CD4-positive, alpha-beta memory T cell (primary cell): ENCODE data around the gene CYB5R2. TPM values are rescaled to one million over a fixed set of nuclear protein-coding genes. Genes with fewer than 3 reads are reported as not detected.

Experiments
- CTCF ChIA-PET: fragments of 350-600 bp; sonication (Branson Sonifier 250); formaldehyde crosslinking; loops from one replicate; lab custom pipeline; 2021; ENCODE audit warnings: inconsistent platforms; ENCODE audit not compliant: partially characterized antibody; lab: Charles Lee
- POLR2A ChIA-PET: fragments of 350-600 bp; sonication (Branson Sonifier 250); formaldehyde crosslinking; loops from one replicate; lab custom pipeline; 2021; ENCODE audit not compliant: partially characterized antibody; lab: Charles Lee
- DNase-seq, 5 donors: peaks; one replicate each; pipeline versions ENCODE4 v3.0.0 to v3.0.0-alpha.2; 2020 to 2022; ENCODE audit warnings: mixed read lengths in 1 of 5
- H3K27ac ChIP-seq: one replicate; pipeline ENCODE4 v1.7.0; 2013; ENCODE audit warnings: low read depth, low read length
- H3K27me3 ChIP-seq: 2 replicates; pipeline ENCODE4 v1.7.0; 2013; ENCODE audit warnings: mild to moderate bottlenecking, low read length, moderate library complexity; ENCODE audit not compliant: insufficient read depth
- H3K36me3 ChIP-seq: 2 replicates; pipeline ENCODE4 v1.7.0; 2013; ENCODE audit warnings: mild to moderate bottlenecking, low read length, moderate library complexity; ENCODE audit not compliant: insufficient read depth
- H3K4me1 ChIP-seq: 2 replicates; pipeline ENCODE4 v1.7.0; 2013; ENCODE audit warnings: mild to moderate bottlenecking, low read length, moderate library complexity; ENCODE audit not compliant: insufficient read depth
- H3K4me3 ChIP-seq, 2 donors: one replicate each; pipeline ENCODE4 v1.7.0; 2013; ENCODE audit warnings: low read length in 2 of 2, mild to moderate bottlenecking in 1 of 2
- H3K9me3 ChIP-seq, 2 donors: one replicate each; pipeline ENCODE4 v1.7.0; 2013; ENCODE audit warnings: low read length in 2 of 2, control low read depth in 1 of 2; ENCODE audit not compliant: control insufficient read depth in 1 of 2
- H3K27ac Mint-ChIP-seq, 7 donors: one replicate each; pipeline ENCODE4 v1.8.0; 2020 to 2021; ENCODE audit warnings: mixed read lengths in 7 of 7, mild to moderate bottlenecking in 6 of 7, inconsistent platforms in 3 of 7, moderate library complexity in 3 of 7
- H3K27me3 Mint-ChIP-seq, 2 donors: one replicate each; pipeline ENCODE4 v1.8.0; 2020 to 2021; ENCODE audit warnings: mixed read lengths in 2 of 2
- H3K36me3 Mint-ChIP-seq, 2 donors: one replicate each; pipeline ENCODE4 v1.8.0; 2020 to 2021; ENCODE audit warnings: mixed read lengths in 2 of 2, inconsistent platforms in 1 of 2, mild to moderate bottlenecking in 1 of 2
- H3K4me1 Mint-ChIP-seq, 4 donors: one replicate each; pipeline ENCODE4 v1.8.0; 2020 to 2021; ENCODE audit warnings: mixed read lengths in 4 of 4, mild to moderate bottlenecking in 1 of 4
- H3K4me3 Mint-ChIP-seq, 8 donors: one replicate each; pipeline ENCODE4 v1.8.0; 2020 to 2021; ENCODE audit warnings: mixed read lengths in 8 of 8, mild to moderate bottlenecking in 7 of 8, moderate library complexity in 6 of 8, inconsistent platforms in 3 of 8
- H3K9me3 Mint-ChIP-seq, 8 donors: one replicate each; pipeline ENCODE4 v1.8.0; 2020 to 2021; ENCODE audit warnings: mixed read lengths in 8 of 8, mild to moderate bottlenecking in 5 of 8, inconsistent platforms in 3 of 8, moderate library complexity in 1 of 8
- intact Hi-C: fragments of 100-400 bp; cut with micrococcal nuclease; formaldehyde crosslinking; loops from one replicate; pipeline ENCODE4 v1.15.1; 2023
- polyA plus RNA-seq, 2 donors: library from polyadenylated mRNA; unstranded; fragments of 300-500 nt; fragmentation: Illumina TruSeq; gene quantifications; one replicate each; pipeline ENCODE4 v1.2.3, GENCODE V29; 2021
- total RNA-seq, 2 experiments: library from RNA; stranded (reverse); gene quantifications; one replicate each; pipeline ENCODE4 v1.2.3, GENCODE V29; 2021

Gene CYB5R2
- total and polyA plus RNA-seq, 4 experiments from 2014 or later, result 0.17 TPM; not detected in 3

- no peaks in the 10 kb centered on the region for H3K27me3 ChIP-seq
Observed at GRCh38 chr11:7651700-7652099, 21.6 kb downstream of the CYB5R2 start.

DNA sequence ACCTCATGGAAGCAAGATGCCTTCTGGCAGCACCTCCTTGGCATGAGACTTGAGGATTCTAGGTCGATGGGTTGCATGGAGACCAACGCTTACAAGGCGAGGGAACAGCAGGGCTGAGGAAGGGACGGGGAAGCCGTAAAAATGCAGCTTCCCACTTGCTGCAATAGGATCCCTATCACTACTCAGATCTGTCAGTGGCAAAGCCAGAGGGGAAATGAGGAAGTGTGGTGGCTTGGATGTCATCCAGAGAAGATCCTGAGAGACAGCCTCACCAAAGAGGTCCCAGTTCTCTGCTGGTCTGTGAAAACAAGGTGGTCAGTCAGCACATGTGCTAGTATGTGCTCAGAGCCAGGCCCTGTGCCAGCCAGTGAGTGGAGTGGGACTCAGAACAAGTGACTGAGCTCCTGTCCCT lies 22.2 kb downstream of the CYB5R2 start:
- CTCF ChIA-PET, result no interaction called here
- no peak overlapping the region for H3K4me3 Mint-ChIP-seq
- H3K4me1 ChIP-seq, result no peaks in the 10 kb centered on the region
- no peak overlapping the region for H3K27ac ChIP-seq
- no peak overlapping the region for H3K4me3 ChIP-seq
- peaks cover 61 to 74% of the 10 kb centered on the region in 2 donors for H3K36me3 Mint-ChIP-seq
- H3K36me3 ChIP-seq, result peaks cover 14% of the 10 kb centered on the region
- H3K9me3 Mint-ChIP-seq, result no peaks in the 10 kb centered on the region
- H3K9me3 ChIP-seq, result no peaks in the 10 kb centered on the region
- peak overlapping the region in 1 of 7 donors; percentile 70 for H3K27ac Mint-ChIP-seq
- DNase-seq, result no peak
- no peaks in the 10 kb centered on the region for H3K4me1 Mint-ChIP-seq
- H3K27me3 ChIP-seq, result no peaks in the 10 kb centered on the region
- intact Hi-C loops, result no loop called here
- POLR2A ChIA-PET, result no interaction called here
- no peaks in the 10 kb centered on the region for H3K27me3 Mint-ChIP-seq

More at GRCh38 chr11:7651700-7652099, 21.6 kb downstream of the CYB5R2 start:
- CTCF ChIA-PET, result interaction anchor here (1.0 kb wide), 1 partner anchor 16 kb away, joined by 3 read pairs; no protein-coding TSS in a partner anchor
- H3K4me1 ChIP-seq, result no peaks in the 10 kb centered on the region
- POLR2A ChIA-PET, result no interaction called here
- no peaks in the 10 kb centered on the region for H3K9me3 ChIP-seq
- no peak for DNase-seq
- H3K4me3 Mint-ChIP-seq, result no peak overlapping the region
- H3K9me3 Mint-ChIP-seq, result no peaks in the 10 kb centered on the region
- no peak overlapping the region for H3K4me3 ChIP-seq
- H3K36me3 ChIP-seq, result peaks cover 14% of the 10 kb centered on the region
- intact Hi-C loops, result no loop called here
- no peaks in the 10 kb centered on the region for H3K4me1 Mint-ChIP-seq
- no peak overlapping the region for H3K27ac ChIP-seq
- no peaks in the 10 kb centered on the region for H3K27me3 Mint-ChIP-seq
- peaks cover 61 to 73% of the 10 kb centered on the region in 2 donors for H3K36me3 Mint-ChIP-seq
- H3K27ac Mint-ChIP-seq, result no peak overlapping the region

DNA sequence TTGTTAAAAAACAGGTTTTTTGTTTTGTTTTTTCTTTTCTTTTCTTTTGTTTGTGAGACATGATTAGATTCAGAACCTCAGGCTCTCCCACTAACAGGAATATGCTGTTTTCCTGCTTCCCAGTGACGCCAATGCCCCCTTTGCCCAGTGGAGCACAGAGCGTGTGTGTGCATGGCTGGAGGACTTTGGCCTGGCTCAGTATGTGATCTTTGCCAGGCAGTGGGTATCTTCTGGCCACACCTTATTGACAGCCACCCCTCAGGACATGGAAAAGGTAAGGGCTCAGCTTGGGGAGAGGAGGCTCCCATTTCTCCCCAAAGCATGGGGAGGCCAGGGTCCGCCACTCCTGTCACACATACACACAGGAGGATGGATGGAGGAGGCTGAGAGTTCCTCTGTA lies 25.0 kb downstream of the CYB5R2 start:
- Mint-ChIP-seq H3K4me3 (no peak overlapping the region), H3K27me3 (no peaks in the 10 kb centered on the region), H3K4me1 (no peaks in the 10 kb centered on the region), H3K27ac (no peak overlapping the region), H3K36me3 (peaks cover 62 to 75% of the 10 kb centered on the region in 2 donors), H3K9me3 (no peaks in the 10 kb centered on the region)
- POLR2A ChIA-PET, result no interaction called here
- Histone ChIP-seq H3K4me1 (no peaks in the 10 kb centered on the region), H3K27ac (no peak overlapping the region), H3K4me3 (no peak overlapping the region), H3K9me3 (no peaks in the 10 kb centered on the region), H3K27me3 (no peaks in the 10 kb centered on the region), H3K36me3 (peaks cover 14% of the 10 kb centered on the region)
- no peak for DNase-seq
- intact Hi-C loops, result no loop called here
- CTCF ChIA-PET, result no interaction called here

- no peak for DNase-seq
- Histone ChIP-seq H3K9me3 (no peaks in the 10 kb centered on the region), H3K36me3 (peaks cover 19% of the 10 kb centered on the region), H3K4me1 (no peaks in the 10 kb centered on the region), H3K4me3 (no peak overlapping the region), H3K27ac (no peak overlapping the region), H3K27me3 (no peaks in the 10 kb centered on the region)
- no peaks in the 10 kb centered on the region for H3K9me3 Mint-ChIP-seq
- no peaks in the 10 kb centered on the region for H3K27me3 Mint-ChIP-seq
- POLR2A ChIA-PET, result no interaction called here
- peaks cover 58 to 74% of the 10 kb centered on the region in 2 donors for H3K36me3 Mint-ChIP-seq
- CTCF ChIA-PET, result interaction anchor here (0.6 to 1.0 kb wide), 3 partner anchors 10 to 18 kb away, joined by 3 read pairs; no protein-coding TSS in a partner anchor
- intact Hi-C loops, result no loop called here
- H3K4me3 Mint-ChIP-seq, result no peak overlapping the region
- H3K4me1 Mint-ChIP-seq, result no peaks in the 10 kb centered on the region
- H3K27ac Mint-ChIP-seq, result no peak overlapping the region
Observed at GRCh38 chr11:7646866-7647265, 26.4 kb downstream of the CYB5R2 start.

DNA sequence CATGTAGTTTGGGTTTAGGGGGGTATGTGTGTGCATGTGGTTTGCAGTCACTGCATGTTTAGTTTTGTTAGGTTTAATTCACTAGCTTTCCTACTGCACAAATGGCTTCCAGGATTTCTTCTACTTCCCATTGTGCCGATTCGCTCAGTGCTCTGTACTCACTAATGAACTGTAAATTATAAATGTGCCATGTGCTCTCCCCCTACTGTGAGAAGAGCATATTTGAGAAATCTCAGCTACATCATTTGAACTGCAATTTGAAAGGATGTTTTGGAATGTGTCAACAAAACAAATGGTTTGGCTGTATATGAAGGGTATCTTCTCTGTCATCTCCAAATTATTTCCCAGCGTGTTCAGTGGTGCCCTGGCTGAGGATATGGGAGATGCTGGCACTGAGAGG lies 28.1 kb downstream of the CYB5R2 start:
- Histone ChIP-seq H3K9me3 (no peaks in the 10 kb centered on the region), H3K27me3 (no peaks in the 10 kb centered on the region), H3K36me3 (peaks cover 14% of the 10 kb centered on the region), H3K27ac (no peak overlapping the region), H3K4me1 (no peaks in the 10 kb centered on the region), H3K4me3 (no peak overlapping the region)
- intact Hi-C loops, result no loop called here
- H3K36me3 Mint-ChIP-seq, result peaks cover 56 to 71% of the 10 kb centered on the region in 2 donors
- no peak overlapping the region for H3K4me3 Mint-ChIP-seq
- H3K4me1 Mint-ChIP-seq, result no peaks in the 10 kb centered on the region
- POLR2A ChIA-PET, result no interaction called here
- no peaks in the 10 kb centered on the region for H3K9me3 Mint-ChIP-seq
- CTCF ChIA-PET, result no interaction called here
- H3K27ac Mint-ChIP-seq, result no peak overlapping the region
- no peak for DNase-seq
- H3K27me3 Mint-ChIP-seq, result no peaks in the 10 kb centered on the region

GRCh38 chr11:7643314-7643713 lies 30.0 kb downstream of the CYB5R2 start:
- H3K4me1 ChIP-seq, result no peaks in the 10 kb centered on the region
- H3K4me1 Mint-ChIP-seq, result no peaks in the 10 kb centered on the region
- H3K9me3 Mint-ChIP-seq, result no peaks in the 10 kb centered on the region
- H3K36me3 Mint-ChIP-seq, result peaks cover 49 to 69% of the 10 kb centered on the region in 2 donors
- CTCF ChIA-PET, result interaction anchor here (1.5 kb wide), 1 partner anchor 130 kb away, joined by 4 read pairs; the partner anchor contains the start of gene PPFIBP2
- peaks cover 9% of the 10 kb centered on the region for H3K36me3 ChIP-seq
- H3K27ac Mint-ChIP-seq, result no peak overlapping the region
- H3K4me3 ChIP-seq, result no peak overlapping the region
- DNase-seq, result no peak
- H3K4me3 Mint-ChIP-seq, result no peak overlapping the region
- no peaks in the 10 kb centered on the region for H3K9me3 ChIP-seq
- H3K27me3 Mint-ChIP-seq, result no peaks in the 10 kb centered on the region
- POLR2A ChIA-PET, result no interaction called here
- no peaks in the 10 kb centered on the region for H3K27me3 ChIP-seq
- intact Hi-C loops, result no loop called here
- H3K27ac ChIP-seq, result no peak overlapping the region

GRCh38 chr11:7642747-7643146 lies 30.6 kb downstream of the CYB5R2 start:
- no peaks in the 10 kb centered on the region for H3K9me3 Mint-ChIP-seq
- Histone ChIP-seq H3K4me3 (no peak overlapping the region), H3K9me3 (no peaks in the 10 kb centered on the region), H3K36me3 (peaks cover 6% of the 10 kb centered on the region), H3K27ac (no peak overlapping the region), H3K4me1 (no peaks in the 10 kb centered on the region), H3K27me3 (no peaks in the 10 kb centered on the region)
- POLR2A ChIA-PET, result no interaction called here
- H3K4me3 Mint-ChIP-seq, result no peak overlapping the region
- no peaks in the 10 kb centered on the region for H3K4me1 Mint-ChIP-seq
- intact Hi-C loops, result no loop called here
- H3K27me3 Mint-ChIP-seq, result no peaks in the 10 kb centered on the region
- DNase-seq, result no peak
- no peak overlapping the region for H3K27ac Mint-ChIP-seq
- CTCF ChIA-PET, result interaction anchor here (1.5 kb wide), 1 partner anchor 129 kb away, joined by 4 read pairs; the partner anchor contains the start of gene PPFIBP2
- peaks cover 50 to 69% of the 10 kb centered on the region in 2 donors for H3K36me3 Mint-ChIP-seq
